NT2/D1 (cell line): ENCODE data around the gene RAI1.

Experiments
- YY1 ChIP-seq: IDR thresholded peaks from 2 replicates; pipeline ENCODE4 v1.6.1; 2011; ENCODE audit not compliant: insufficient read length, insufficient read depth
- ZNF274 ChIP-seq: IDR thresholded peaks from 2 replicates; pipeline ENCODE4 v1.6.1; 2011; ENCODE audit warnings: mild to moderate bottlenecking, low read depth, low read length

DNA sequence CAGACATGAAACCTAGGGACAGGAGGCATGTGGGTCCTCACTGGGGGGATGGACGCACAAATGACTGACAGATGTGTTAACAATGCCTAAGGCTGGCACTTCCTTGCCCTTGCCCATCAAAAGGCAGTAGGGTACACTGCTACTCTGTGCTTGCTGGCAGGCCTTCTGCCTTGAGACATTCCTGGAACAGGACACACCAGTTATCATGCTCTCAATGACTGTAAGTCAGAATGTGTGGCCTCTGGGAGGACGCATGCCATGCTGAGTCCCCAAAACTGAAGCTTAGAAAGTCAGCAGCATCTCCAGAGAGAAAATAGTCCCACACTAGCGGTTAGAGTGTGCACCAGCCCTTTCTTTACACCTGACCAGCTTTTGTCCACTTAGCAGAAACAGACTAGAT lies 171.7 kb downstream of the RAI1 start:
- TF ChIP-seq ZNF274 (no peak), YY1 (no peak)
